ENCODE data around the gene ELK3. TPM values are rescaled to one million over a fixed set of nuclear protein-coding genes. Genes with fewer than 3 reads are reported as not detected.

ELK3 gene
- total RNA-seq, 2 experiments from 2014 or later = 46.3 TPM

- CTCF ChIA-PET = interaction anchor here (1.8 kb wide), 1 partner anchor 16 kb away, joined by 6 read pairs; no protein-coding TSS in a partner anchor
- Mint-ChIP-seq H3K4me1 (peaks cover 41% of the 10 kb centered on the region), H3K36me3 (ENCODE audit: low read depth) (peaks cover 15% of the 10 kb centered on the region), H3K27ac (peak overlapping the region; percentile 71), H3K9me3 (no peaks in the 10 kb centered on the region), H3K27me3 (peaks cover 3% of the 10 kb centered on the region), H3K4me3 (peak overlapping the region; percentile 73)
- DNase-seq = no peak
- POLR2A ChIA-PET = interaction anchor here (1.0 to 1.5 kb wide), 2 partner anchors 16 to 18 kb away, joined by 3 read pairs; no protein-coding TSS in a partner anchor
These were observed 1.1 kb upstream of the ELK3 start for GRCh38 chr12:96192926-96193573.

- peak overlapping the region; percentile 85 for H3K27ac Mint-ChIP-seq
- peaks cover 47% of the 10 kb centered on the region for H3K4me1 Mint-ChIP-seq
- peaks cover 20% of the 10 kb centered on the region for H3K36me3 Mint-ChIP-seq (ENCODE audit: low read depth)
- DNase-seq = no peak
- peak overlapping the region; percentile 82 for H3K4me3 Mint-ChIP-seq
- ChIA-PET POLR2A (interaction anchor here (0.9 to 6.4 kb wide), 7 partner anchors 8 to 204 kb away, joined by 3 to 103 read pairs (median 6); no protein-coding TSS in a partner anchor), CTCF (interaction anchor here (1.7 to 2.1 kb wide), 2 partner anchors 17 to 20 kb away, joined by 6 to 14 read pairs; no protein-coding TSS in a partner anchor)
- no peaks in the 10 kb centered on the region for H3K9me3 Mint-ChIP-seq
- H3K27me3 Mint-ChIP-seq = peaks cover 1% of the 10 kb centered on the region
These were observed 358 bp downstream of the ELK3 start for GRCh38 chr12:96194576-96194889.

GRCh38 chr12:96194971-96195844 lies 1.0 kb downstream of the ELK3 start:
- peaks cover 22% of the 10 kb centered on the region for H3K36me3 Mint-ChIP-seq (ENCODE audit: low read depth)
- no peaks in the 10 kb centered on the region for H3K9me3 Mint-ChIP-seq
- ChIA-PET CTCF (interaction anchor here (0.7 to 2.1 kb wide), 7 partner anchors 11 to 33 kb away, joined by 3 to 14 read pairs (median 3); no protein-coding TSS in a partner anchor), POLR2A (interaction anchor here (0.6 to 6.4 kb wide), 18 partner anchors 9 to 252 kb away, joined by 3 to 103 read pairs (median 4); partner anchors contain the start of genes AMDHD1, CCDC38 and CDK17)
- DNase-seq = peak; percentile 78
- no peaks in the 10 kb centered on the region for H3K27me3 Mint-ChIP-seq
- peak overlapping the region; percentile 99 for H3K4me3 Mint-ChIP-seq
- peak overlapping the region; percentile 99 for H3K27ac Mint-ChIP-seq
- peaks cover 47% of the 10 kb centered on the region for H3K4me1 Mint-ChIP-seq

GRCh38 chr12:96195845-96196451 lies 1.8 kb downstream of the ELK3 start:
- ChIA-PET POLR2A (interaction anchor here (0.6 to 6.4 kb wide), 17 partner anchors 9 to 253 kb away, joined by 3 to 103 read pairs (median 4); partner anchors contain the start of genes AMDHD1, CCDC38 and CDK17), CTCF (interaction anchor here (0.7 to 2.1 kb wide), 7 partner anchors 10 to 32 kb away, joined by 3 to 14 read pairs (median 3); no protein-coding TSS in a partner anchor)
- no peaks in the 10 kb centered on the region for H3K9me3 Mint-ChIP-seq
- peaks cover 24% of the 10 kb centered on the region for H3K36me3 Mint-ChIP-seq (ENCODE audit: low read depth)
- peaks cover 50% of the 10 kb centered on the region for H3K4me1 Mint-ChIP-seq
- peak overlapping the region; percentile 99 for H3K27ac Mint-ChIP-seq
- peak; percentile 44 for DNase-seq
- no peaks in the 10 kb centered on the region for H3K27me3 Mint-ChIP-seq
- H3K4me3 Mint-ChIP-seq = peak overlapping the region; percentile 99

- ChIA-PET POLR2A (interaction anchor here (1.2 to 6.4 kb wide), 6 partner anchors 10 to 20 kb away, joined by 3 to 103 read pairs (median 20); no protein-coding TSS in a partner anchor), CTCF (interaction anchor here (1.0 to 4.0 kb wide), 3 partner anchors 13 to 20 kb away, joined by 5 to 21 read pairs (median 14); no protein-coding TSS in a partner anchor)
- Mint-ChIP-seq H3K27ac (peak overlapping the region; percentile 99), H3K4me1 (peaks cover 55% of the 10 kb centered on the region), H3K4me3 (peak overlapping the region; percentile 99), H3K9me3 (no peaks in the 10 kb centered on the region), H3K27me3 (no peaks in the 10 kb centered on the region), H3K36me3 (ENCODE audit: low read depth) (peaks cover 28% of the 10 kb centered on the region)
- peak; percentile 49 for DNase-seq
These were observed 2.6 kb downstream of the ELK3 start for GRCh38 chr12:96196781-96197180.

GRCh38 chr12:96197503-96198272 lies 3.5 kb downstream of the ELK3 start:
- no peak overlapping the region for H3K4me3 Mint-ChIP-seq
- no peak for DNase-seq
- peaks cover 34% of the 10 kb centered on the region for H3K36me3 Mint-ChIP-seq (ENCODE audit: low read depth)
- ChIA-PET POLR2A (interaction anchor here (1.2 to 6.4 kb wide), 6 partner anchors 9 to 202 kb away, joined by 3 to 103 read pairs (median 8); partner anchors contain the start of gene CDK17), CTCF (interaction anchor here (1.0 to 4.0 kb wide), 3 partner anchors 13 to 21 kb away, joined by 5 to 21 read pairs (median 12); no protein-coding TSS in a partner anchor)
- H3K27ac Mint-ChIP-seq = peak overlapping the region; percentile 67
- peaks cover 59% of the 10 kb centered on the region for H3K4me1 Mint-ChIP-seq
- no peaks in the 10 kb centered on the region for H3K27me3 Mint-ChIP-seq
- H3K9me3 Mint-ChIP-seq = no peaks in the 10 kb centered on the region

GRCh38 chr12:96198965-96199364 lies 4.8 kb downstream of the ELK3 start:
- Mint-ChIP-seq H3K4me3 (peak overlapping the region; percentile 33), H3K4me1 (peaks cover 55% of the 10 kb centered on the region), H3K27me3 (no peaks in the 10 kb centered on the region), H3K36me3 (ENCODE audit: low read depth) (peaks cover 47% of the 10 kb centered on the region), H3K27ac (peak overlapping the region; percentile 67), H3K9me3 (no peaks in the 10 kb centered on the region)
- ChIA-PET CTCF (interaction anchor here (2.5 to 4.0 kb wide), 2 partner anchors 11 to 16 kb away, joined by 12 to 21 read pairs; no protein-coding TSS in a partner anchor), POLR2A (interaction anchor here (1.0 to 6.4 kb wide), 5 partner anchors 9 to 24 kb away, joined by 3 to 103 read pairs (median 6); no protein-coding TSS in a partner anchor)
- no peak for DNase-seq

GRCh38 chr12:96199464-96199863 lies 5.3 kb downstream of the ELK3 start:
- H3K4me3 Mint-ChIP-seq = no peak overlapping the region
- CTCF ChIA-PET = interaction anchor here (2.5 to 4.0 kb wide), 2 partner anchors 11 to 16 kb away, joined by 12 to 21 read pairs; no protein-coding TSS in a partner anchor
- POLR2A ChIA-PET = interaction anchor here (1.4 to 6.4 kb wide), 4 partner anchors 9 to 23 kb away, joined by 3 to 103 read pairs (median 8); no protein-coding TSS in a partner anchor
- peak overlapping the region; percentile 67 for H3K27ac Mint-ChIP-seq
- DNase-seq = no peak
- peaks cover 60% of the 10 kb centered on the region for H3K4me1 Mint-ChIP-seq
- peaks cover 49% of the 10 kb centered on the region for H3K36me3 Mint-ChIP-seq (ENCODE audit: low read depth)
- H3K9me3 Mint-ChIP-seq = peaks cover 4% of the 10 kb centered on the region
- H3K27me3 Mint-ChIP-seq = no peaks in the 10 kb centered on the region

- Mint-ChIP-seq H3K4me3 (no peak overlapping the region), H3K9me3 (peaks cover 9% of the 10 kb centered on the region), H3K27ac (no peak overlapping the region), H3K36me3 (ENCODE audit: low read depth) (peaks cover 56% of the 10 kb centered on the region), H3K4me1 (peaks cover 74% of the 10 kb centered on the region), H3K27me3 (no peaks in the 10 kb centered on the region)
- CTCF ChIA-PET = interaction anchor here (1.2 to 2.7 kb wide), 3 partner anchors 8 to 24 kb away, joined by 3 to 10 read pairs (median 3); no protein-coding TSS in a partner anchor
- no peak for DNase-seq
- POLR2A ChIA-PET = interaction anchor here (1.0 kb wide), 1 partner anchor 10 kb away, joined by 6 read pairs; no protein-coding TSS in a partner anchor
These were observed 7.4 kb downstream of the ELK3 start for GRCh38 chr12:96201272-96202227.

- ChIA-PET POLR2A (no interaction called here), CTCF (no interaction called here)
- Mint-ChIP-seq H3K36me3 (ENCODE audit: low read depth) (peaks cover 58% of the 10 kb centered on the region), H3K27ac (no peak overlapping the region), H3K4me1 (peaks cover 76% of the 10 kb centered on the region), H3K9me3 (peaks cover 9% of the 10 kb centered on the region), H3K4me3 (no peak overlapping the region), H3K27me3 (no peaks in the 10 kb centered on the region)
- DNase-seq = no peak
These were observed 10.2 kb downstream of the ELK3 start for GRCh38 chr12:96204381-96204780.

All from activated CD4-positive, alpha-beta memory T cell treated with anti-CD3 and anti-CD28 coated beads, Interleukin-2, amount 10 ng/mL, durations not matched to agents 7 days and 5 days (primary cell).